IPS-NIHi7 (cell line): Measurements from ENCODE around the gene TEF.

Experiments used
- DNase-seq: peaks from one replicate; pipeline ENCODE4 v3.0.0; 2012; ENCODE audit warnings: mixed read lengths; ENCODE audit errors: extremely low spot score

Gene TEF, protein sequence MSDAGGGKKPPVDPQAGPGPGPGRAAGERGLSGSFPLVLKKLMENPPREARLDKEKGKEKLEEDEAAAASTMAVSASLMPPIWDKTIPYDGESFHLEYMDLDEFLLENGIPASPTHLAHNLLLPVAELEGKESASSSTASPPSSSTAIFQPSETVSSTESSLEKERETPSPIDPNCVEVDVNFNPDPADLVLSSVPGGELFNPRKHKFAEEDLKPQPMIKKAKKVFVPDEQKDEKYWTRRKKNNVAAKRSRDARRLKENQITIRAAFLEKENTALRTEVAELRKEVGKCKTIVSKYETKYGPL

DNA sequence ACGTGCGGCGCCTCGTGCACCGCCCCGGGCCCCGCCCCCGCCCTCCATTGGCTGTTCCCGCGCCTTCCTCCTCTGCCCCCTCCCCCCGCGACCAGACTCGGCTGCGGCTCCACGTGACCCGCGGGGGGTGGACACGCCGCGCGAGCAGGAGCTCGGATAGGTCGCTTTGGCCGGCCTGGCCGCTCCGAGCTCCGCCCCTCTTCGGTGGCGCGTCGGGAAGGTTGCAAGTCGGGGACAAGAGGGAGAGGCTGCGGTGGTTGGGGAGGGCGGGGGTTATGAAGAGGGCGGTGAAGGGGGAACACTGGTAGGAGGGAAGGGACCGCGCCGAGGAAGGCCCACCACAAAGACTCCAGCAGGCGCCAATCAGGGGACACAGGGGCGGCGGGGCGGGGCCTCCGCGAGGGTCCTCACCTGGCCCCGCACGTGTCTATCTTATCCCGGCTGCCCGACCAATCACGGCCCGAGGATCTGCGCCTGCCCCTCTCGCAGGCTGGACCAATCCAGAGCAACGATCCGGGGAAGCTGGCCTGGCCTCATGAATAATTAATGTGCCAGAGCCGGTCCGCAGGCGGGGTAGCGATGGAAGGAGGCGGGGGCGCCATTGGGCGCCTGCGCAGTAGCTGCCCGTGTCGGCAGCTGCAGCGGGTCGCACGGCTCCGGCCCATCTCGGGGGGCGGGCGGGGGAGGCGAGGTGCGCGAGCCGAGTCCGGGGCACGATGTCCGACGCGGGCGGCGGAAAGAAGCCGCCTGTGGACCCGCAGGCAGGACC, at the start of gene TEF:
Gene TEF, plus strand, starts transcription at position 614 of the 769 bp plus-strand sequence. Its CDS starts 103 bp downstream, at position 717.
- DNase-seq: peak; percentile 100

DNA sequence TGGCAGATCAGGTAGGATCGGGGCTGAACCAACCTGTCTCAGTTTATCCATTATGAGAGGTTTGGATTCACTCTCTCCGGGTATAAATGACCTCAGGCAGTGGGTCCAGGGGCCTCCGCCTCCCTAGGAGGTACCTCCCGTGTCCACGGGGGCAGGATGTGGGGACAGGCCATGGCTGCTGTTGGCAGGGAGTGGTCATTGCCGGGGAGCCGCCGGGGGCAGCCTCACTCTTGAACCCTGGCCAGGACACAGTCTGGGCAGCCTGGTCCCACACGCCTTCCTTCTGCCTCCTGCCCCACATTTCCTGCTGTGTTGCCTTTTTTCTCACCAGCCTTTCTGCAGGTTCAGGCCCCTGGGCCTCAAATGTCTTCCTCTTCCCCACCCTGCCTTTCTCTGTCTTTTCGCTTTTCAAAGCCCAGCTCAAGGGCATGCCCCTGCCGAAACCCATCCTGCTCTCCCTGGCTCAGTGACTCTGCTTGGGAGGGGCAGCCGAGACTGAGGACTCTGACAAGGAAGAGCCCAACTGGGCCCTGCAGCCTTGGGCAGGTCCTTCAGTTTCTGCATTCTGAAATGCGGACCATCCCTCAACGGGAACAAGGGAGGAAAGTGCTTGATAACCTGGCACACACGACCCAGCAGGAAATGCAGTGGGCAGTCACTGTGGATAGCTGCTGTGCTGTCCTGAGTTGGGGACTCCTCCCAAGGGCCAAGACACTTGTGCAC, 49.4 kb upstream of the TEF start:
- DNase-seq: no peak

DNA sequence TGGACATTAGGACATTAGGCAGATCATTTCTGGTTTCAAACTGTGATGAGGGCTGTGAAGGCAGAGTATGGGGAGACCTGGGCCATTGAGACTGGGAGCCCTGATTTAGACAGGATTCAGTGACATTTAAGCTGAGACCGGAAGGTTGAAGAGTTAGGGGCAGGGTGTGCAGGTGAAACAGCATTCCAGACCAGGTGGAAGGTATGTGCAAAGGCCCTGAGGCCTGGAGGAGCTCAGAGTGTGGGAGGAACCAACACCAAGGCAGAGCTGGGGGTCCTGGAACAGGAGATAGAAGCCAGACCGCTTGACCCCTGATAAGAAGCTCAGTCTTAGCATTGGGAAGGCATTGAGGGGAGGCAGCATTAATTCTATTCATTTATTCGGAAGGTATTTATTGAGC, 47.9 kb upstream of the TEF start:
- DNase-seq: no peak

DNA sequence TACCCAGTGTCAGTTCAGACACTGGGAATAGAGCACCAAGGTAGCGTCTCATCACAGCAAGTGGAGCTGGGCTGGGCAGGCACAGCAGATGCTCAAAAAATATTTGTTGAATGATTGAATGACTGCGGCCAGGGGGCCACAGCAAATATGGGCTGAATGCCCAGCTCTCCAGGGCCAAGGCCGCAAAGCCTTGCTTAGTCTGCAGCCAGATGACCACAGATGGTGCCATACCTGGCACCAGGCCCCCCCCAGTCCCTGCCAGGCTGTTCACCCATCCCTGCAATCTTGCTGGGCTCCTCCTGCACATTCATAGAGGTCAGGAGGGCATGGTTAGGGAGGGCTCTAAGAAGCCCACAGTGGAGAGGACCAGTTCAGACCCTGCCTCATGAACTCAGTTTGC, 47.5 kb upstream of the TEF start:
- no peak for DNase-seq

DNA sequence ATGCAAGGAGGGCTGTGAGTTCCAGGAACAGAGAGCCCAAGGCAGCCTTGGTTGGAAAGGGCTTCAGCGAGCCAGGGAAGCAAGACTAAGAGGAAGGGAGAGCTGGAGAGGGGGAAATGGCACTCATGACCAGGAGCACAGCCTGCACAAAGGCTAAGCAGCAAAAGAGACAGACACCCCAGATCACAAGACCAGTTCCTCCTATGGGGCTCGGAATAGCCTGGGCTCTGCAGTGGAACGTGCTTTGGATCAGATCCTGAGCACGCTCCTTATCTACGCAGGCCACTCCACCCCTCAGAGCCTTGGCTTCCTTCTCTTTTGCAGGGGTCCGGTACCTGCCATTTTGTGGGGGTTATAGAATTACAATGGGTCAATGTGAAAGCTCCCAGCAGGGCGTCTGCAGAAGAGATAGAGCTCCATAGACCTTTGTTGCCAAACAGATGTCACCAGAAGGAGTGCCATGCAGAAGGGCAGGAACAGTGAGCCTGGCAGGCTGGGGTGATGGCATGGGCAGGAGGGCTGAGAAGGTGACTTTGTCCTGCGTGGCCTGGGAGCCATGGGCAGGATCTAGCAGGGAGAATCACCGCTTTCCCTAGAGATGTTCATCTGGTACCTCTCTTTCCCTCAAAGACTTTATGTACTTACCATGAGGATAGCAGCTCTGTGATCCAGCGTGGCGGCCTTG, 46.6 kb upstream of the TEF start:
- DNase-seq: no peak

DNA sequence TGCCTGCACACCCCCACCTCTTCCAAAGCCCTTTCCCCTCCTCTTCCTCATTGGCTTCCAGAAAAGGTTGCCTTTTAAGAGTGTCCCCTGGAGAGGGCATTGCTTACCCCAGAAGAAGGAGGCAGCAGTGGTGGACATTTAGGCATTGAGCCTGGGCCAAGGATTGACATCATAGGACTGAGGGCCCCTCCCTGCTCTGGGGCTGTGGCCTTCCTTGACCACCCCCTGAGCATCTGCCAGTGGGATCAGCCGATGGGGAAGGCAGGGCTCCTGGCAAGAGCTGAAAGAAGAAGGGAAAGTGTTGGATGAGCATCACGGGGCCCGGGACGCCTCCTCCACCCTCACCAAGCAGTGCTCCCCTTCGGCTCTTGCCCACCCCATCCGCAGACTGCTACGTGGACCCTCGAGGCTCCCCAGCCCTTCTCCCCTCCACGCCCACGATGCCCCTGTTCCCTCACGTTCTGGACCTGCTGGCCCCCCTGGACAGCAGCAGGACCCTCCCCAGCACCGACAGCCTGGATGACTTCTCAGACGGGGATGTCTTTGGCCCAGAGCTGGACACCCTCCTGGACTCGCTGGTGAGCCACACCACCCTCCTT, 43.0 kb upstream of the TEF start:
- DNase-seq: no peak

DNA sequence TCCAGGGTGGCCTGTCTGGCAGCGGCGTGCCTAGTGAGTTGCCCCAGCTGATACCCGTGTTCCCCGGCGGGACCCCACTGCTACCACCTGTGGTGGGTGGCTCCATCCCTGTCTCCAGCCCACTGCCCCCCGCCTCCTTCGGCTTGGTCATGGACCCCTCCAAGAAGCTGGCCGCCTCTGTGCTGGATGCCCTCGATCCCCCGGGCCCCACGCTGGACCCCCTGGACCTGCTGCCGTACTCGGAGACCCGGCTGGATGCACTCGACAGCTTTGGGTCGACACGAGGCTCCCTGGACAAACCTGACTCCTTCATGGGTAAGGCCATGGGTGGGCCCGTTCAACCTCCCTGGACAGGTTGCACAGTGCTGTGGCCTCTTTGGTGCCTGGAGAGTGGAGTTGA, 41.9 kb upstream of the TEF start:
- no peak for DNase-seq

DNA sequence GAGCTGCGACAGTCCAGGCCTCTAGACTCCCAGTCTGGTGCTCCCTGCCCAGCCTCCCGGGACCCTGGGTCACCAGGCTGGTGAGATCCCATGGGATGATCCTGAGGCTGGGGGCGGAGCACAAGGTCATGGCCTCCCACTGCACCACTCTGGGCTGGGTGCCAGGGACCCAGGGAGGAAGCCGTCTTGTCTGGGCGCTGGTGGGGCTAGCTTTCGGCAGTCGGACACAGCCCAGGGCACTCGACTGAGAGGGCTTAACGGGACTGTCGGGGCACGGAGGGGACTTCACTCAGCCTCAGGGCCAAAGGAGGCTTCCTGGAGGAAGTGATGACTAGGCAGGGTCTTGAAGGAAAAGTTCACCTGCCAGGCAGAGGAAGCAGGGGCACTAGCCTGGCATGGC, 41.4 kb upstream of the TEF start:
- DNase-seq: no peak

DNA sequence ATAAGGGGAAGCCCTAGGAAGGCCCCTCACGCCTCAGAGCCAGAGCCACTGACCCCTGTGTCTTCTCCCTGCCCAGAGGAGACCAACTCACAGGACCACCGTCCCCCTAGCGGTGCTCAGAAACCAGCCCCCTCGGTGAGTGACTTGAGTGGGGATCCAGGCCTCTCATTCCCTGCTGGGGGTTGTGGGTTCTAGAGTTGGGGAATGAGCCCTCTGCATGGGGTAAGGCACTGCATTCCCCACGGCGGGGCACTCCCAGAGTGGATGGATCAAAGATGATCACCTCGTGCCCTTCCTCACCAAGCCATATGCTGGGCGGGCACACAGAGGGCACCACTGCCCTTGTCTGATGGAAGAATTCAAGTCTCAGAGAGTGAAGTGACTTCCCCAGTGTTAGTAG, 40.7 kb upstream of the TEF start:
- DNase-seq: no peak

DNA sequence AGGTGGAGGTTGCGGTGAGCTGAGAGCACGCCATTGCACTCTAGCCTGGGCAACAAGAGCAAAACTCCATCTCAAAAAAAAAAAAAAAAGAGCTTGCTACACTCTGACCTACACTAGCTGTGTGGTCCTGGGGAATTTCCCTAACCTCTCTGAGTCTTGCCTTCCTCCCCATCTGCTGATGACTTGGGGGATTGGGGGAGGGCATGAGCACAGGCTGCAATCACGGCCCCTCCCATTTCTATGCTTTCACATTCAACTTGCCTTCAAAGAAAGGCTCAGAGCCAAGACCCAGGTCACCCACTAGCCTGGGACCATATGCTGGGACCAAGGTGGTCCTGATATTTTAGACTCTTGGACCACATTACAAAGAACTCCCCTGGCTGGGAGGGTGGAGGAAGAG, 39.8 kb upstream of the TEF start:
- no peak for DNase-seq

DNA sequence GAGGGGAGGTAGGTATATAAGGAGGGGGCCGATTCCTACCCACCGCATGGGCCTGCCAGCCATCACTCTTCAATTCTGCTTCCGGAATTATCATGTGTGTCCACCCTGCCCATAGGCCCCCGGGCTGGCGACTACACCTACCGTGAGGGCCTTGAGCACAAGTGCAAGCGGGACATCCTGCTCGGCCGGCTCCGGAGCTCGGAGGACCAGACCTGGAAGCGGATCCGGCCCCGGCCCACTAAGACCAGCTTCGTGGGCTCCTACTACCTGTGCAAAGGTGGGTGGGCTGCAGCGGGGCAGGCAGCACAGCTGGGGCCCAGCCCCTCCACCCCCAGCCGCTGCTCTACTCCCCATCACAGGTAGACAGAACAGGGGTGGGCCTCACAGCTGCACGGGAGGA, 38.4 kb upstream of the TEF start:
- DNase-seq: no peak

DNA sequence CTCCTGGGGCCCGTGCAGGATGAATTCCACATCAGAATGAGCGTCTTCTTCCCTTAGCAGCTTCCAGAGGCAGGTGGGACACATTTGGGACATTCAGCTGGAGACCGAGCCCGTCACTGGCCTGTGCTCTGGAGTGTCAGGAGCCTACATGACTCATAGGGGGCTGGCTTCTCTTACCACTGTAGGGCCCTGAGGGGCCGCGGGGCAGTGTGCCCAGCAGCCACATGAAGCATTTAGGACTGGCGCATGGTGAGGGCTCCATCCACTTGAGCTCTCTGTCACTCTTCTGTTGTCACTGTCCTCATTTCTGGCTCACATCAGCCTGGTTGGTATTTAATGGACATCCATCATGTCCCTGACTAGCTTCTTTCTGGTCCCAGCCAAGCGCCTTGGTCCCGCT, 38.0 kb upstream of the TEF start:
- DNase-seq: no peak

DNA sequence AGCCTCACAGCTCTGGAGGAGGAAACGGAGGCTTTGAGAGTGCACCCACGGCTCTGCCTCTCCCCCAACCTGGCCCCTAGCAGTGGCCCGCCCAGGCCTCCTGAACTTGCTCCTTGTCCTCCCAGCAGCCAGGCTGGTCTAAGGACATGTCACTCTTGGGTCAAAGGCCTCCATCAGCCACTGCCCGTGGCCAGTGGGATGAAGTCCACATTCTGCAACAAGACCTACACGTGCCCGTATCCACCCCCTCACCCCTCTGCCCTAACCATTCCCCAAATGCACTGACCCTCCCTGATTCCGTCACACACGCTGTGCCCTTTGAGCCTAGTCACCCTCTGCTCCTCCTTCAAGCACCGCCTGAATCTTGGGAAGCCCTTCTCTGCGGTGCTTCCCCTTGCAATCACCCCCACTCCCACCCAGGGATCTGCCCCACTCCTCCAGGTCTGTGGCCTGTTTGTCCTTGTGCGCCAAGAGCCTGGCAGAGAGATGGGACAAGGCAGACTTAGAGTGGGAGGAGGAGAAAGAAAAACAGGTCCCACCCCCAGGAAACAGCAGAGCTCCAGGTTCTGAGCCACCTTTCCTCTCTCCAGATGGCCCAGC, 37.5 kb upstream of the TEF start:
- no peak for DNase-seq

DNA sequence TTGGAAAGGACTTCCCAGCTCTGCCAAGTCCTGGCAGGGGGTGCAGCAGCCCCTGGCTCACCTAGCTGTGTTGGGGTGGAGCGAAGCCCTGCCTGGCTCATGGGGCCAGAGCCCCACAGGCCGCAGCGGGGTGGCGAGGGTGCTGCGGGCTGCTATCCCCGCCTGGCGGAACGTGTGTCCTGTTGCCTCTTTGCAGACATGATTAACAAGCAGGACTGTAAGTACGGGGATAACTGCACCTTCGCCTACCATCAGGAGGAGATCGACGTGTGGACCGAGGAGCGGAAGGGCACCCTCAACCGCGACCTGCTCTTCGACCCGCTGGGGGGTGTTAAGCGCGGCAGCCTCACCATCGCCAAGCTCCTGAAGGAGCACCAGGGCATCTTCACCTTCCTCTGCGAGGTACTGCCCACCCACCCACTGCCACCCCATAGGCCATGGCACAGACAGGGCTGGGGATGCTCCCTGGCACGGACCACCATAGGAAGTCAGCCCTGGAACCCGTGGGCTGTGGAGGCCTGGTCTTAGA, 35.9 kb upstream of the TEF start:
- no peak for DNase-seq

DNA sequence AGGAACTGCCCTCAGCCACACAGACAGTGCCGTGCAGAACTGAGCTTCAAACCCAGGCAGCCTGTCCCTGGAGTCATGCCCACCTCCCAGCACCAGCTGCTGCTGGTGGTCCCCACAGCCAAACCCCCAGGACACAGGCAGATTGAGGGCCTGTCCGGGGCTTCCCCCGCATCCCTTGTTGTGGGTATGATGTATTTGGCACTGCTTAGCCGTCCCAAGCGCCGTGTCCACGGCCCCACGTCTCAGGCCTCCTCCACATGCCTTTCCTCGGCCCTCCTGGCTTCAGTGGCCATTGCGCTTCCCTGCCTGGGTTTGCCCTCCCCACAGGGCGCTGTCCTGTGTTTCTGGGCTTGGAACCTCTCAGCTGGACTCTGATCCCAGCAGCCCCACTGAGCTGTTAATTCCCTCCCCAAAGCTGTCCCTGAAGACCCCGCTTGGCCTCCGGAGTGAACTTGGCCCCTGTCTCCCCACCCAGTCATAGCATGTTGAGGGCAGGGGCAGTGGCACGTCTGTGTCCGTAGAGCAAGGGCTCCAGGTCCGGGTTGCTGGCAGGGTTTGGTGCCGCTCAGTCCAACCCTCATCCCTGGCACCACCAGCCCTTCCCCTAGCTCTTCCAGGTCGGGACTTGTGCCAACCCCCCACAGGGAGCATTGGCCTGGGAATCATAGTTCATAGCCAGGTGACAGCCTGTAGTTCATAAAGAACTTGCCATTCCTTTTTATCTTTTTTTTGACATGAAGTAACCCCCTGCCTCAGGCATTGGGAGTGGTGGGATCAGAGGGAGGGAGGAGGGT, 34.5 kb upstream of the TEF start:
- no peak for DNase-seq

DNA sequence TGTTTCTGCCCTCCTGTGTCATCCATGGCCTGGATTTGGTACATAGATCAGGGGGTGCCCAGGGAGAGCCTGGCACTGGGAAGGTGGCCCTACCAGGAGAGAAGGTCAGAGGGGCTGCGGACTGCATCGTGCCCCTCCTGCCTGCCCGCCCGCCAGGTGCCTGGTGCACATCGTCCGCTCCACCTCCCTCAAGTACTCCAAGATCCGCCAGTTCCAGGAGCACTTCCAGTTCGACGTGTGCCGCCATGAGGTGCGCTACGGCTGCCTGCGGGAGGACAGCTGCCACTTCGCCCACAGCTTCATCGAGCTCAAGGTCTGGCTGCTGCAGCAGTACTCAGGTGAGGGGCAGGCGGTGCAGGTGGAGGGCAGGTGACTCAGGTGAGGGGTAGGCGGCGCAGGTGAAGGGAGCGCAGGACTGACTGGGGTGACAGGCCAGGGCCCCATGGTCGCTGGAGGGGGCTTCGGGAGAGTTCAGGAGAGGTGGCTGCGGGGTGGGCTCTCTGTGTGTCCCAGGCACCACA, 32.7 kb upstream of the TEF start:
- no peak for DNase-seq

DNA sequence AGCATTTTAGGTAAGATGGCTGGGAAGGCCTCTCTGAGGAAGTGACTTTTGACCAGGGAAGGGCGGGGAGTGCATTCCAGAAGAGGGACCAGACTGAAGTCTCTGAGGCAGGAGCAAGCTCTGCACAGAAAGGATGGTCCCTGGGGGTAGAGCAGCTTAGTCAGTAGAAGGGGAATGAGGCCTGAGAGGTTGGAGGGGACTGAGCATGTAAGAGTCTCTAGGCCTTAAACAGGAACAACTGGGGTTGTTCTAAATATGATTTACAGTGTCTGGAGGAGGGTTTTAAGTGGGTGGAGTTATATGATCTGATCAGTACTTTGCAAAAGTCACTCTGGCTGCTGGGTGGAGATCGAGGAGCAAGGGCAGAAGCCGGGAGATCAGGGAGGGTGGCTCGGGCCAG, 31.7 kb upstream of the TEF start:
- no peak for DNase-seq

DNA sequence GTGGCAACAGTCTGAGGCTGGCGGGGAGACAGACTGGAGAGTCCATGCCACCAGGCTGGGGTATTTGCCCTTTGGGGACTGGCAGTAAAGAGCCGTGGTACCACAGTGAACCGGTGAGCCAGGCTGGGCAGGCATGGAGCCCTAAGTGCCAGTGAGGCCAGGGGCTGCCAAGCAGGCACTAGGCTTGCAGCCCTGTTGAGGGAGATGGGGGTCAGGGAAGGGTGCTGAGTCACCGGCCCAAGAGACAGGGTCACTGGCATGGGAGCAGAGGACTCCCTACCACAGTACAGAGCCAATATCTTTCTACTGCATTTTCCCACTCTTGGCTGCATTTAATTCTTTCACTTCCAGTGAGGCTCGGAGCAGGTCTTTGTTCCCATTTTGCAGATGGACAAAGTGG, 30.7 kb upstream of the TEF start:
- no peak for DNase-seq

DNA sequence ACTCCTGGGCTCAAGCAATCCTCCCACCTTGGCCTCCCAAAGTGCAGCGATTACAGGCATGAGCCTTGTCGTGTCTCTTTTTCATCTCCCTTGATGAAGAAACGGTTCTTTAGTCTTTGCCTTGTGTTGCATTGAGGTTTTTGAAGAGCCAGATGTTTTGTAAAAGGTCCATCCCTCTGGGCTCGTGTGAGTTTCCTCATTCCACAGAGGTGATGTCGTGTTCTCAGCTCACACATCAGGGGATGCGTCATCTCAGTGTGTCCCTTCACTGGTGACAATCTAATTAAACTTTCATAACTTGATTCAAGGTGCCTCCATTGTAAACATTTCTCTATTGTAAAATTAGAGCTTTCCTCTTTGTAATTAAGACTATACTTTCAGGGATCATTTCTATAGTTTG, 29.7 kb upstream of the TEF start:
- DNase-seq: no peak
